ENCODE results near the gene TMEM72.

Gene TMEM72

GRCh38 chr10:44907556-44907955 lies 3.6 kb upstream of the TMEM72 start:
- TF ChIP-seq CTCF (IDR thresholded peaks at IDR 0.05) = no peak
- Histone ChIP-seq H3K36me3 (no peaks in the 10 kb centered on the region), H3K4me1 (ENCODE audit: control insufficient read depth in 1 of 2, insufficient read depth in 1 of 2, low read depth in 1 of 2, low read length in 1 of 2) (peaks cover 70 to 74% of the 10 kb centered on the region in 2 experiments), H3K4me3 (ENCODE audit: low read depth in 1 of 2, low read length in 1 of 2) (no peak overlapping the region), H3K9me3 (no peaks in the 10 kb centered on the region), H3K27ac (peak overlapping the region; percentile 27), H3K27me3 (no peaks in the 10 kb centered on the region)

- Histone ChIP-seq H3K4me1 (ENCODE audit: control insufficient read depth in 1 of 2, insufficient read depth in 1 of 2, low read depth in 1 of 2, low read length in 1 of 2) (peaks cover 77 to 80% of the 10 kb centered on the region in 2 experiments), H3K27me3 (no peaks in the 10 kb centered on the region), H3K4me3 (ENCODE audit: low read depth in 1 of 2, low read length in 1 of 2) (no peak overlapping the region), H3K36me3 (no peaks in the 10 kb centered on the region), H3K27ac (peak overlapping the region; percentile 27), H3K9me3 (no peaks in the 10 kb centered on the region)
- TF ChIP-seq CTCF (IDR thresholded peaks at IDR 0.05) = no peak
These were observed 2.9 kb upstream of the TMEM72 start for GRCh38 chr10:44908066-44908749.

- no peak for TF ChIP-seq CTCF (IDR thresholded peaks at IDR 0.05)
- Histone ChIP-seq H3K9me3 (no peaks in the 10 kb centered on the region), H3K4me3 (ENCODE audit: low read depth in 1 of 2, low read length in 1 of 2) (no peak overlapping the region), H3K27me3 (no peaks in the 10 kb centered on the region), H3K36me3 (no peaks in the 10 kb centered on the region), H3K4me1 (ENCODE audit: control insufficient read depth in 1 of 2, insufficient read depth in 1 of 2, low read depth in 1 of 2, low read length in 1 of 2) (peaks cover 86 to 89% of the 10 kb centered on the region in 2 experiments), H3K27ac (no peak overlapping the region)
These were observed 2.1 kb upstream of the TMEM72 start for GRCh38 chr10:44908936-44909630.

GRCh38 chr10:44909910-44910309 lies 1.2 kb upstream of the TMEM72 start:
- Histone ChIP-seq H3K36me3 (no peaks in the 10 kb centered on the region), H3K27me3 (no peaks in the 10 kb centered on the region), H3K4me1 (ENCODE audit: control insufficient read depth in 1 of 2, insufficient read depth in 1 of 2, low read depth in 1 of 2, low read length in 1 of 2) (peaks cover 92 to 95% of the 10 kb centered on the region in 2 experiments), H3K9me3 (no peaks in the 10 kb centered on the region), H3K4me3 (ENCODE audit: low read depth in 1 of 2, low read length in 1 of 2) (no peak overlapping the region), H3K27ac (no peak overlapping the region)
- no peak for TF ChIP-seq CTCF (IDR thresholded peaks at IDR 0.05)

- peaks cover 92 to 95% of the 10 kb centered on the region in 2 experiments for H3K4me1 ChIP-seq (ENCODE audit: control insufficient read depth in 1 of 2, insufficient read depth in 1 of 2, low read depth in 1 of 2, low read length in 1 of 2)
- H3K36me3 ChIP-seq = no peaks in the 10 kb centered on the region
- H3K9me3 ChIP-seq = no peaks in the 10 kb centered on the region
- no peak overlapping the region for H3K4me3 ChIP-seq (ENCODE audit: low read depth in 1 of 2, low read length in 1 of 2)
- H3K27me3 ChIP-seq = no peaks in the 10 kb centered on the region
- TF ChIP-seq CTCF (IDR thresholded peaks at IDR 0.05) = no peak
- no peak overlapping the region for H3K27ac ChIP-seq
These were observed 535 bp upstream of the TMEM72 start for GRCh38 chr10:44910602-44911001.
